SK-N-MC (cell line): ENCODE data around the gene POLR1G.

Experiments
- DNase-seq: peaks from one replicate; pipeline ENCODE4 v3.0.0-alpha.2; 2011; ENCODE audit warnings: low read depth, low spot score
- H3K27ac ChIP-seq: fragments of 200-600 bp; sonication (generic); 2 replicates; pipeline ENCODE4 v1.5.1; 2016; ENCODE audit warnings: mixed run types
- H3K36me3 ChIP-seq: fragments of 200-600 bp; sonication (generic); 2 replicates; pipeline ENCODE4 v1.6.1; 2017; ENCODE audit warnings: antibody characterized with exemption, low read length, mixed read lengths; ENCODE audit not compliant: insufficient read depth
- H3K4me3 ChIP-seq: fragments of 200-600 bp; sonication (generic); 2 replicates; pipeline ENCODE4 v1.5.1; 2016
- H3K9ac ChIP-seq: fragments of 200-600 bp; sonication (generic); 2 replicates; pipeline ENCODE4 v1.8.0; 2017; ENCODE audit warnings: mixed run types, mixed read lengths; ENCODE audit not compliant: insufficient read length
- H3K9me3 ChIP-seq: fragments of 200-600 bp; sonication (generic); 2 replicates; pipeline ENCODE4 v1.6.1; 2017; ENCODE audit warnings: low read depth, mild to moderate bottlenecking, antibody characterized with exemption, low read length, moderate library complexity, mixed read lengths
- EZH2 ChIP-seq: fragments of 200-600 bp; sonication (generic); IDR thresholded peaks from one replicate; pipeline ENCODE4 v1.6.1; 2017; ENCODE audit warnings: antibody characterized with exemption
- FOXP2 ChIP-seq: optimal IDR thresholded peaks from 2 replicates; pipeline ENCODE3; 2011; ENCODE audit warnings: mild to moderate bottlenecking, moderate library complexity; ENCODE audit not compliant: insufficient read depth; ENCODE audit errors: extremely low read length, control extremely low read depth
- POLR2AphosphoS5 ChIP-seq: IDR thresholded peaks from 2 replicates; pipeline ENCODE4 v1.6.1; 2012; ENCODE audit warnings: mild to moderate bottlenecking, low read depth, low read length, borderline replicate concordance

POLR1G gene, protein sequence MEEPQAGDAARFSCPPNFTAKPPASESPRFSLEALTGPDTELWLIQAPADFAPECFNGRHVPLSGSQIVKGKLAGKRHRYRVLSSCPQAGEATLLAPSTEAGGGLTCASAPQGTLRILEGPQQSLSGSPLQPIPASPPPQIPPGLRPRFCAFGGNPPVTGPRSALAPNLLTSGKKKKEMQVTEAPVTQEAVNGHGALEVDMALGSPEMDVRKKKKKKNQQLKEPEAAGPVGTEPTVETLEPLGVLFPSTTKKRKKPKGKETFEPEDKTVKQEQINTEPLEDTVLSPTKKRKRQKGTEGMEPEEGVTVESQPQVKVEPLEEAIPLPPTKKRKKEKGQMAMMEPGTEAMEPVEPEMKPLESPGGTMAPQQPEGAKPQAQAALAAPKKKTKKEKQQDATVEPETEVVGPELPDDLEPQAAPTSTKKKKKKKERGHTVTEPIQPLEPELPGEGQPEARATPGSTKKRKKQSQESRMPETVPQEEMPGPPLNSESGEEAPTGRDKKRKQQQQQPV

DNA sequence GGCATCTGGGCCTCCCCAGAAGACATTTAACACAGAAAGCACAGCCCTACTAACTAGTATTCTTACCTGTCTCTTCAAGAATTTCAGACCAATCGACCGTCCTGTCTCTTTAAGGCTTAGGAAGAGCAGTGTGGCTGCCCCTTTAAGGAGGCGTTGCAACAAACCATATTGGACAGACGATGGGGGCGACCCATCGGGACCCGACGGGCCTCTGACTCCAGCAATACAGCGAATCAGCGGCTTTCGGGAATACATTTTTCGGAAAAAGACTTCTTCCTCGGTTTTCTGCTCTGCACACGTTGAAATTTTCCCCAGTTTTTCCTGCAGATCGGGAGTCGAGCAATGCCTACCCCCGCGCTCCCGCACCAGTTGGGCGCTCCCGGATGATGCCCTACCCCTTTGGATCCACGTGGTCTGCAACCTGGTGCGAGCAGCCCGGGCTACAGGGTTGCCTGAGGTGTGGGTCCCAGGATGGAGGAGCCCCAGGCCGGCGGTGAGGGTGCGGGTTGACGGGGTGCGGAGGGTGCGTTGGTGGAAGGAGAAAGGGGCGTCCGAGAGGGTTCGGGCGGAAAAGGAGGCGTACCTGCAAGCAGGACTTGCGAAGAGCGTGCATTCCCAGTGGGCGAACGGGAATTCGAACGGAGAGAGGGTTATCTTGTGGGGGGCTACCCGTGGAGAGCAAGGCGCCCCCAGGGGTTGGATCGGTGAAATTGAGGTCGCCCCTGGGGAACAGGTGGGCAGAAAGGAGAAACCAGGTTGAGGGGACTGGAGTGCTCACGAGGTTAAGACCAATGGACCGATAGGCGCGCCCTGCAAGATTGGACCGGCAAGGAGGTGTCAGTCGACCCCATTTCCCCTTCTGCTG lies at the start of gene POLR1G:
POLR1G (plus strand) TSS at position 419 of the 865 bp plus-strand sequence; CDS start at position 472, 53 bp downstream.
- peak; percentile 72 for DNase-seq
- Histone ChIP-seq H3K9ac (peak within 1 kb of the TSS; percentile 97), H3K36me3 (peaks cover 4% of the 10 kb centered on the region; the same call in 1 of the 2 replicates), H3K9me3 (no peaks in the 10 kb centered on the region), H3K4me3 (peak within 1 kb of the TSS; percentile 87), H3K27ac (peak within 1 kb of the TSS; percentile 98)
- TF ChIP-seq POLR2AphosphoS5 (peak; percentile 89), FOXP2 (no peak)

DNA sequence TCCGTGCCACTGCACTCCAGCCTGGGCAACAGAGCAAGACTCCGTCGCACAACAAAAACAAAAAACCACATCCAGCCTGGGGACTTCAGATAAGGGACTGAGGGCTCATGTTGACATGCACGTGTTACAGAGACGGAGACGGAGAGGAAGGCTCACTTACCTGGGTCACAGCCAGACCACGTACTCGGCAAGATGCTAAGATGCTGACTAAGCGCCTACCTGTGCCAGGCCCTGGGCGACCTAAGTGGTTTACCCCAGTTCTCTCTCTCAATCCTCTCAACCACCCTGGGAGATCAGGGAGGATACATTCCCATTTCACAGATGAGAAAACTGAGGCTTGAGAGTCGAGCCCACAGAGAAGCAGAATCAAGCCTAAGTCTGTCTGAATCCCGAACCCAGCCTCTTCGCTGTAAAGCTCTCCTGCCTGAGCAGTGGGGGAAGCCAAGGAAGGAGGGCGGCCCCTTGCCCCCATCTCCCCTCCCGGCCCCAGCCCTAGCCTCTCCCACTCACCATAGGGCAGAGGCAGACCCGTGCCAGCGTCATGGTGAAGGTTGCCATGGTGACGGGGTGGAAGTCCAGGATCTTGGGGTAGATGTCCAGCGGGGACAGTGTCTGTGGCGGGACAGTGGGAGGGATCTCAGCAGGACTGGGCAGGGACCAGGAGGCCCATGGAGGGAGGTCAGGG lies 49.5 kb upstream of the POLR1G start:
- no peak for TF ChIP-seq POLR2AphosphoS5
- no peak overlapping the region for H3K4me3 ChIP-seq
- H3K36me3 ChIP-seq: peaks cover 30% of the 10 kb centered on the region; the same call in 1 of the 2 replicates
- H3K27ac ChIP-seq: no peak overlapping the region
- no peaks in the 10 kb centered on the region for H3K9me3 ChIP-seq
- no peak overlapping the region for H3K9ac ChIP-seq
- no peak for DNase-seq

DNA sequence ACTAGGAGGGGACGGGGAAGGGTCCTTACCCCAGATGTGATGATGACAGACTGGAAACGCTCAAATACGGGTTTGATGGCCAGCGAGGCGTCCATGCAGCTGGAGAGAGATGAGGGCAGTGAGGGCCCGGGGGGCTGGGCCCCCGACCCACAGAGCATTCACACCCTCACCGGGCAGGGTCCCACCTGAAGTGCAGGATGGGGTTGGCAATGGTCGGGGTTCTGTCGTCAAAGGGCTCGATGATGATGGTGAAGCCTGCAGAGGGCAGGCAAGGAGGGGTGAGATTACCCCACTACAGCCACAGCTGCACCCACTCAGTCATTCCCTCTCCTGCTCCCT lies 49.0 kb upstream of the POLR1G start:
- Histone ChIP-seq H3K9me3 (no peaks in the 10 kb centered on the region), H3K9ac (no peak overlapping the region), H3K27ac (no peak overlapping the region), H3K4me3 (no peak overlapping the region), H3K36me3 (peaks cover 27% of the 10 kb centered on the region; the same call in 1 of the 2 replicates)
- TF ChIP-seq EZH2 (no peak), FOXP2 (no peak), POLR2AphosphoS5 (no peak)
- no peak for DNase-seq

DNA sequence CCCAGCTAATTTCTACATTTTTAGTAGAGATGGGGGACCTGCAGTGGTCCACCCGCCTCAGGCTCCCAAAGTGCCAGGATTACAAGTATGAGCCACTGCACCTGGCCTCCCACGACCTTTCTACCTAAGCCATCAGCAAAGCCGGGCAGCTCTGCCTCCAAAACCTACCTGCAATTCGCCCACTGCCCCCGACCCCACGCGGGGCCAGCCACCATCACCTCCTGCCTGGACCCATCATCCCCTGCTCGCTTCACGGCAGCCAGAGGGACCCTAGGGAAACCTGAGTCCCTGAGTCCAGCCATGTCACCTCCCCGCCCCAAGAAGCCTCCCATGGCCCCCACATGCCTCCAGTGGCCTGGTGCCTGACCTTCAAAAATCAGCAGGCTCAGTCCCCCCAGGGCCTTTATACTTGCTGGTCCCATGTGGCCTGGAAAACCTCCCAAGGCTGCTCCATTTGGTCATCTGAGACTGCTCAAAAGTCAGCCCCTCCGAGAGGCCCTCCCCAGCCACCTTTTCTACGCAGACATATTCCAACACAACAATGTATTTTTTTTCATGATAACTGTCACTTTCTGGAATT lies 48.1 kb upstream of the POLR1G start:
- Histone ChIP-seq H3K9ac (no peak overlapping the region), H3K27ac (no peak overlapping the region), H3K9me3 (no peaks in the 10 kb centered on the region), H3K36me3 (peaks cover 24% of the 10 kb centered on the region; the same call in 1 of the 2 replicates), H3K4me3 (no peak overlapping the region)
- DNase-seq: no peak
- no peak for TF ChIP-seq EZH2
- no peak for TF ChIP-seq POLR2AphosphoS5
- no peak for TF ChIP-seq FOXP2

DNA sequence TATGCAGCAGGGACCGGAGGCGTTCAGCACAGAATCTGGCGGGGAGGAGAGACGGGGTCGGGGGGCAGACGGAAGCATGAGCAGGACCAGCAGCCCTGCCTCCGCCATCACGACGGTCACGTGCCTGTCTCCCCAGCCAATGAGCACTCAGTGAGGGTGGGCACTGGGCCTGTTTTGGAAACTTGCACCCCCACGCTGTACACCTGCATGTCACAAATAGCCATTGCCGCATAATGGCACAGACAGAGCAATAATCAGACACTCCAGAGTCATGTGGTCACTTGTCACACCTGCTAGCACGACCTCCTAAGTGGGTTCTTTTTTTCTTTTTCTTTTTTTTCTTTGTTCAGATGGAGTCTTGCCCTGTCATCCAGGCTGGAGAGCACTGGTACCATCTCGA lies 44.8 kb upstream of the POLR1G start:
- no peak for DNase-seq
- no peak overlapping the region for H3K27ac ChIP-seq
- TF ChIP-seq POLR2AphosphoS5 (no peak), FOXP2 (no peak), EZH2 (no peak)
- H3K9me3 ChIP-seq: no peaks in the 10 kb centered on the region
- H3K4me3 ChIP-seq: no peak overlapping the region
- H3K9ac ChIP-seq: no peak overlapping the region
- H3K36me3 ChIP-seq: peaks cover 8% of the 10 kb centered on the region; the same call in 1 of the 2 replicates

DNA sequence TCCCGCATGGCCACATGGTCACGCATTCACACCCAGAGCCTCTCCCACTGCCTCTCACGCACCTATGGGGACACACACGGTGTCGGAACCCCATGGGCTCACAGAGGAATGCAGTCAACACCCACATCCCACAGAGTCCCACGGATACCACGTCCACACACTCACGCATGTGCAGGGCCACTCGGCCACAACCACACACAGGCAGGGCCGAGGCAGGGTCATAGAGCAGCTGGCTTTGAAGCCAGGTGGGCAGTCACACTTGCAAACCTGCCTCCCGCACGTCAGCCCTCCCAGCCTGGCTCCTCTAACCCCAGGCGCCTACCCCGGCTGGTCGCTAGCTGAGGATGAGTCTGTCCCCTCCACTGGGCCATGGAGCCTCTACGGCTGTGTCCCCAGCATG lies 44.2 kb upstream of the POLR1G start:
- no peaks in the 10 kb centered on the region for H3K9me3 ChIP-seq
- TF ChIP-seq POLR2AphosphoS5 (no peak), FOXP2 (no peak), EZH2 (no peak)
- no peak overlapping the region for H3K27ac ChIP-seq
- H3K4me3 ChIP-seq: no peak overlapping the region
- peaks cover 3% of the 10 kb centered on the region; the same call in 1 of the 2 replicates for H3K36me3 ChIP-seq
- no peak overlapping the region for H3K9ac ChIP-seq
- DNase-seq: no peak

DNA sequence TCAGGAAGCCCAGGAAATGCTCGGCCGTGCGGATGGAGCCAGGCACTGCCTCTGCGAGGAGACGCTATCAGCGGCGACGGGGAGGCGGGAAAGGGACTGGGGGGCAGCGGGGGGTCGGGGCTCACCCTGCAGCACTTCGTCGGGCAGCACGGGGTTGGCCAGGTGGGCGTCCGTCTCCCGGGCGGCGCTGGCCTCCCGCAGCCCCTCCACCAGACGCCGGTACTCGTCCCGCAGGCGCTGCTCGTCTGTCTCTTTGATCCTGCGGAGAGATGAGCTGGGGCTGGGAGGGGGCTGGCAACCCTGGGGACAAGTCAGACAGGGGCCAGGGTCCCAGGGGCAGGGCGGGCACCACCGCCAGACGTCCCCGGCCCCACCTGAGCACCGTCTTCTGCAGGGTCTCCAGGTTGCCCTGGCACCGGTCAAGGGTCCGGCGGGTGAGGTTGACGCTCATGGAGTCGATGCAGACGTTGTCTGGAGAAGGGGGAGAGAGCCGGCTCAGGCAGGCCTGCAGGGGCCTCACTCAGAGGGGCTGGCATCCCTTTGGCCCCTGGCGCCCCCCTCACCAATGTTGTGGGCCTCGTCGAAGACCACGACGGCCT lies 42.5 kb upstream of the POLR1G start:
- H3K36me3 ChIP-seq: peaks cover 3% of the 10 kb centered on the region; the same call in 1 of the 2 replicates
- TF ChIP-seq POLR2AphosphoS5 (no peak), EZH2 (no peak), FOXP2 (no peak)
- no peaks in the 10 kb centered on the region for H3K9me3 ChIP-seq
- DNase-seq: no peak
- no peak overlapping the region for H3K27ac ChIP-seq
- no peak overlapping the region for H3K4me3 ChIP-seq
- H3K9ac ChIP-seq: no peak overlapping the region

DNA sequence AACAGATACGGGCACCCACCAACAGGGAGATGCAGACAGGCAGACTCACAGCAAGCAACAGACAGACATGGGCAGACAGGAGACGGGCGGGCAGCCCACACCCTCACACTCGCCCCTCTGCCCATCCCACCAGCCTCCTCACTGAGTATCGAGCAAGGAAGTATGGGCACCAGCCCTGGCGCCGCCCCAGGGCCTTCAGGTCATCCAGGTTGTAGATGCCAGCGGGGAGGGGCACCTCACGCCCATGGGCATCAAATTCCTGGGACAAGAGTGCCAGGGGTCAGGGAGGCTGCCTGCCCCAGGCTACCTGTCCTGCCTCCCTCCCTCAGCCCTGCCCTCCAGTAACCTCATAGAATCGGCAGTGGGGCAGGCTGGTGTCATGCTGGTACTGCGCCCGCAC lies 41.7 kb upstream of the POLR1G start:
- DNase-seq: no peak
- no peaks in the 10 kb centered on the region for H3K9me3 ChIP-seq
- no peak overlapping the region for H3K4me3 ChIP-seq
- TF ChIP-seq EZH2: no peak
- TF ChIP-seq POLR2AphosphoS5: no peak
- TF ChIP-seq FOXP2: no peak
- peaks cover 3% of the 10 kb centered on the region; the same call in 1 of the 2 replicates for H3K36me3 ChIP-seq
- H3K27ac ChIP-seq: no peak overlapping the region
- H3K9ac ChIP-seq: no peak overlapping the region
